ENCODE data around the gene FASN. TPM values are rescaled to one million over a fixed set of nuclear protein-coding genes. Genes with fewer than 3 reads are reported as not detected.
A peak's percentile ranks its signal among the peaks of the same experiment; 100 is the strongest.

Gene FASN
- total RNA-seq, 2 donors from 2014 or later = 16.3 to 388 TPM

- peak in 1 of 4 donors; percentile 8 for DNase-seq
- Histone ChIP-seq H3K36me3 (replicated peaks in 1 of 2; ENCODE audit: insufficient read depth in 1 of 2, low read depth in 2 of 2) (peaks cover 5 to 19% of the 10 kb centered on the region in 2 donors), H3K4me1 (peaks cover 33% of the 10 kb centered on the region), H3K27me3 (no peaks in the 10 kb centered on the region), H3K27ac (no peak overlapping the region), H3K4me3 (no peak overlapping the region), H3K9me3 (no peaks in the 10 kb centered on the region)
- TF ChIP-seq POLR2A (IDR thresholded peaks at IDR 0.05) = no peak
- TF ChIP-seq CTCF (IDR thresholded peaks at IDR 0.05) = no peak
- ATAC-seq = no peak
- intact Hi-C loops (cut with DNase I) = no loop called here
- WGBS, 2 donors = 83 to 88% methylated on average over 7 to 36 of the region's 38 CpGs
Observed at GRCh38 chr17:82054351-82055022, 43.5 kb downstream of the FASN start.

- no peaks in the 10 kb centered on the region for H3K27me3 ChIP-seq
- DNase-seq (peak in 1 of 4 donors; percentile 13), ATAC-seq (no peak)
- intact Hi-C loops (cut with DNase I) = no loop called here
- no peak overlapping the region for H3K4me3 ChIP-seq
- H3K36me3 ChIP-seq (replicated peaks in 1 of 2; ENCODE audit: insufficient read depth in 1 of 2, low read depth in 2 of 2) = peaks cover 5 to 19% of the 10 kb centered on the region in 2 donors
- TF ChIP-seq CTCF (IDR thresholded peaks at IDR 0.05) (no peak), POLR2A (IDR thresholded peaks at IDR 0.05) (no peak)
- 92 to 93% methylated on average over 12 to 28 of the region's 28 CpGs for WGBS, 2 donors
- H3K9me3 ChIP-seq = no peaks in the 10 kb centered on the region
- H3K4me1 ChIP-seq = peaks cover 38% of the 10 kb centered on the region
- H3K27ac ChIP-seq = no peak overlapping the region
Observed at GRCh38 chr17:82053556-82054263, 44.3 kb downstream of the FASN start.

GRCh38 chr17:82053130-82053529, 44.9 kb downstream of the FASN start:
- TF ChIP-seq POLR2A (IDR thresholded peaks at IDR 0.05) (no peak), CTCF (IDR thresholded peaks at IDR 0.05) (no peak)
- 69 to 88% methylated on average over 3 to 19 of the region's 19 CpGs for WGBS, 2 donors
- no peak for ATAC-seq
- Histone ChIP-seq H3K27me3 (no peaks in the 10 kb centered on the region), H3K36me3 (replicated peaks in 1 of 2; ENCODE audit: insufficient read depth in 1 of 2, low read depth in 2 of 2) (peaks cover 5 to 19% of the 10 kb centered on the region in 2 donors), H3K4me1 (peaks cover 38% of the 10 kb centered on the region), H3K27ac (no peak overlapping the region), H3K9me3 (no peaks in the 10 kb centered on the region), H3K4me3 (no peak overlapping the region)
- no peak for DNase-seq
- intact Hi-C loops (cut with DNase I) = no loop called here

- no peak for TF ChIP-seq POLR2A (IDR thresholded peaks at IDR 0.05)
- TF ChIP-seq CTCF (IDR thresholded peaks at IDR 0.05) = no peak
- peak overlapping the region; percentile 62 to 78 for H3K4me3 ChIP-seq
- no peaks in the 10 kb centered on the region for H3K9me3 ChIP-seq
- DNase-seq (no peak), ATAC-seq (no peak)
- WGBS, 2 donors = 17 to 26% methylated on average over 10 to 19 of the region's 19 CpGs
- H3K4me1 ChIP-seq = peaks cover 38% of the 10 kb centered on the region
- intact Hi-C loops (cut with DNase I) = no loop called here
- peaks cover 5 to 18% of the 10 kb centered on the region in 2 donors for H3K36me3 ChIP-seq (replicated peaks in 1 of 2; ENCODE audit: insufficient read depth in 1 of 2, low read depth in 2 of 2)
- H3K27me3 ChIP-seq = no peaks in the 10 kb centered on the region
- H3K27ac ChIP-seq = peak overlapping the region in 1 of 4 donors; percentile 30
Observed at GRCh38 chr17:82052638-82053059, 45.4 kb downstream of the FASN start.

All from body of pancreas (tissue), 4 donors.